ENCODE results near the gene PINK1. TPM values are rescaled to one million over a fixed set of nuclear protein-coding genes. Genes with fewer than 3 reads are reported as not detected.

The PINK1 gene
- polyA plus RNA-seq, 1 donor from 2014 or later, result 73.4 TPM

GRCh38 chr1:20648946-20649345 lies 15.7 kb downstream of the PINK1 start:
- Histone ChIP-seq H4K20me1 (ENCODE audit: insufficient read depth) (no peaks in the 10 kb centered on the region), H3K27me3 (ENCODE audit: insufficient read depth, low read depth, low read length) (no peaks in the 10 kb centered on the region), H2AFZ (ENCODE audit: low read depth, low read length) (no peak overlapping the region), H3K9me2 (ENCODE audit: insufficient read depth, low read length) (no peaks in the 10 kb centered on the region), H3F3A (ENCODE audit: insufficient read depth, low read length, poor library complexity, severe bottlenecking) (no peaks in the 10 kb centered on the region), H3K79me2 (replicated peaks; ENCODE audit: insufficient read depth, low read length) (no peaks in the 10 kb centered on the region), H3K4me2 (ENCODE audit: low read length) (no peak overlapping the region), H3K9me3 (ENCODE audit: low read length) (no peaks in the 10 kb centered on the region), H3K9ac (ENCODE audit: low read length) (no peak overlapping the region), H3K4me3 (ENCODE audit: low read length) (no peak overlapping the region), H3K27ac (ENCODE audit: low read length) (no peak overlapping the region), H3K36me3 (ENCODE audit: insufficient read depth, low read length) (no peaks in the 10 kb centered on the region)
- TF ChIP-seq MXI1 (conservative IDR thresholded peaks at IDR 0.05; ENCODE audit: poor library complexity, severe bottlenecking) (no peak), RAD21 (conservative IDR thresholded peaks at IDR 0.05) (no peak), POLR2AphosphoS5 (IDR thresholded peaks at IDR 0.05) (no peak), EZH2 (IDR thresholded peaks at IDR 0.05; ENCODE audit: borderline replicate concordance, insufficient read depth, low read length, poor library complexity, severe bottlenecking) (no peak)

GRCh38 chr1:20652300-20652699 lies 19.0 kb downstream of the PINK1 start:
- H3K9me3 ChIP-seq (ENCODE audit: low read length), result no peaks in the 10 kb centered on the region
- no peaks in the 10 kb centered on the region for H3K27me3 ChIP-seq (ENCODE audit: insufficient read depth, low read depth, low read length)
- H3K9ac ChIP-seq (ENCODE audit: low read length), result no peak overlapping the region
- no peak overlapping the region for H3K4me3 ChIP-seq (ENCODE audit: low read length)
- no peak overlapping the region for H2AFZ ChIP-seq (ENCODE audit: low read depth, low read length)
- no peak overlapping the region for H3K27ac ChIP-seq (ENCODE audit: low read length)
- H3K9me2 ChIP-seq (ENCODE audit: insufficient read depth, low read length), result no peaks in the 10 kb centered on the region
- H3F3A ChIP-seq (ENCODE audit: insufficient read depth, low read length, poor library complexity, severe bottlenecking), result no peaks in the 10 kb centered on the region
- H3K4me2 ChIP-seq (ENCODE audit: low read length), result no peak overlapping the region
- peaks cover 4% of the 10 kb centered on the region for H4K20me1 ChIP-seq (ENCODE audit: insufficient read depth)
- no peaks in the 10 kb centered on the region for H3K36me3 ChIP-seq (ENCODE audit: insufficient read depth, low read length)
- TF ChIP-seq SMC3 (conservative IDR thresholded peaks at IDR 0.05; ENCODE audit: poor library complexity) (no peak), POLR2AphosphoS5 (IDR thresholded peaks at IDR 0.05) (no peak), RAD21 (conservative IDR thresholded peaks at IDR 0.05) (no peak), EP300 (conservative IDR thresholded peaks at IDR 0.05; ENCODE audit: poor library complexity, severe bottlenecking) (no peak), MXI1 (conservative IDR thresholded peaks at IDR 0.05; ENCODE audit: poor library complexity, severe bottlenecking) (no peak)
- no peaks in the 10 kb centered on the region for H3K79me2 ChIP-seq (replicated peaks; ENCODE audit: insufficient read depth, low read length)

GRCh38 chr1:20654104-20654690 lies 20.9 kb downstream of the PINK1 start:
- Histone ChIP-seq H3K9ac (ENCODE audit: low read length) (no peak overlapping the region), H3K9me2 (ENCODE audit: insufficient read depth, low read length) (no peaks in the 10 kb centered on the region), H3K27me3 (ENCODE audit: insufficient read depth, low read depth, low read length) (no peaks in the 10 kb centered on the region), H3K4me2 (ENCODE audit: low read length) (no peak overlapping the region), H3K79me2 (replicated peaks; ENCODE audit: insufficient read depth, low read length) (peaks cover 10% of the 10 kb centered on the region), H3F3A (ENCODE audit: insufficient read depth, low read length, poor library complexity, severe bottlenecking) (no peaks in the 10 kb centered on the region), H3K4me3 (ENCODE audit: low read length) (no peak overlapping the region), H3K9me3 (ENCODE audit: low read length) (no peaks in the 10 kb centered on the region), H3K36me3 (ENCODE audit: insufficient read depth, low read length) (no peaks in the 10 kb centered on the region), H3K27ac (ENCODE audit: low read length) (no peak overlapping the region), H4K20me1 (ENCODE audit: insufficient read depth) (peaks cover 4% of the 10 kb centered on the region), H2AFZ (ENCODE audit: low read depth, low read length) (no peak overlapping the region)
- TF ChIP-seq CTCF (IDR thresholded peaks at IDR 0.05; ENCODE audit: poor library complexity, severe bottlenecking), result no peak
- no peak for TF ChIP-seq REST (IDR thresholded peaks at IDR 0.05; ENCODE audit: borderline replicate concordance)
- TF ChIP-seq EP300 (conservative IDR thresholded peaks at IDR 0.05; ENCODE audit: poor library complexity, severe bottlenecking), result no peak
- no peak for TF ChIP-seq SMC3 (conservative IDR thresholded peaks at IDR 0.05; ENCODE audit: poor library complexity)
- TF ChIP-seq MXI1 (conservative IDR thresholded peaks at IDR 0.05; ENCODE audit: poor library complexity, severe bottlenecking), result no peak
- no peak for TF ChIP-seq RAD21 (conservative IDR thresholded peaks at IDR 0.05)
- no peak for TF ChIP-seq POLR2AphosphoS5 (IDR thresholded peaks at IDR 0.05)
- TF ChIP-seq EZH2 (IDR thresholded peaks at IDR 0.05; ENCODE audit: borderline replicate concordance, insufficient read depth, low read length, poor library complexity, severe bottlenecking), result no peak
- no peak for TF ChIP-seq TAF1 (IDR thresholded peaks at IDR 0.05; ENCODE audit: low read depth)

Data from neural cell (in vitro differentiated cells).